ENCODE data around the gene IARS2.

- TF ChIP-seq EZH2 (IDR thresholded peaks at IDR 0.05; ENCODE audit: borderline replicate concordance, insufficient read depth, low read length, poor library complexity, severe bottlenecking) (no peak), CTCF (IDR thresholded peaks at IDR 0.05; ENCODE audit: poor library complexity, severe bottlenecking) (no peak)
Observed at GRCh38 chr1:220182111-220182510, 88.2 kb downstream of the IARS2 start.
